ENCODE results near the gene JUNB. TPM values are rescaled to one million over a fixed set of nuclear protein-coding genes. Genes with fewer than 3 reads are reported as not detected.

The JUNB gene
- polyA plus RNA-seq, 1 of the 3 experiments (the other 2 are of a cell fraction): 224 TPM

DNA sequence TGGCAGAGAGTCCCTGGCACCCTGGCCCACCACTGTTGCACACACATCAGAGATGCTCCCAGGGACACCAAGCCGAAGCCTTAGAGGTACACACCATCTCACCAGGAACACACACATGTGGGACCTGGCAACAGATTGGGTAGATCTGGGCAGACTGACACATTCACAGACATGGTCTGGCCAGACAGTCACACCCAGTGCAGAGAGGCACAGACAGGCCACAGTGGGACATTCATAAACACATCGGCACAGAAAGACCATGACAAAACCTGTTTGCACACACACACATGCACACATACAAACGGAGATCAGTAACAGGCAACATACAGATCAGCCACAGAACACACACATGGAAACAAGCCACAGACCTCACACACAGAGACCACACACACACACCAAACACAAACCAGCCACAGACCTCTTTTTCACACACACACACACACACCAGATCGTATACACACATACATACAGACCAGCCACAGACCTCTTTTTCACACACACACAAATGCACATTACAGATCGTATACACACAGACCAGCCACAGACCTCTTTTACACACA lies 6.3 kb upstream of the JUNB start:
- ChIA-PET CTCF (interaction anchor here (0.5 to 1.7 kb wide), 2 partner anchors 11 to 180 kb away, joined by 3 to 8 read pairs; no protein-coding TSS in a partner anchor), POLR2A (no interaction called here)
- Histone ChIP-seq H3K4me2 (no peak overlapping the region), H3K4me3 (ENCODE audit: low read depth in 2 of 2, low read length in 1 of 2) (no peak overlapping the region), H3K9ac (no peak overlapping the region), H4K20me1 (ENCODE audit: insufficient read depth) (no peaks in the 10 kb centered on the region), H3K36me3 (replicated peaks in 1 of 2; ENCODE audit: control insufficient read depth in 1 of 2, insufficient read depth in 2 of 2, low read length in 1 of 2) (no peaks in the 10 kb centered on the region), H3K4me1 (ENCODE audit: control insufficient read depth in 1 of 2, insufficient read depth in 2 of 2, low read depth in 1 of 2, low read length in 1 of 2) (peaks cover 46 to 63% of the 10 kb centered on the region in 2 experiments), H3K9me2 (no peaks in the 10 kb centered on the region), H3F3A (replicated peaks; ENCODE audit: insufficient read depth) (peaks cover 70% of the 10 kb centered on the region), H2AFZ (ENCODE audit: low read depth) (no peak overlapping the region), H3K79me2 (ENCODE audit: insufficient read depth) (no peaks in the 10 kb centered on the region), H3K9me3 (no peaks in the 10 kb centered on the region), H3K27ac (ENCODE audit: low read depth in 2 of 2, low read length in 1 of 2) (peak overlapping the region; percentile 97 to 98), H3K27me3 (ENCODE audit: insufficient read depth) (no peaks in the 10 kb centered on the region)
- WGBS (ENCODE audit: low lambda C conversion rate): 92% methylated on average over 2 of the region's 5 CpGs
- DNase-seq: peak; percentile 49
- TF ChIP-seq ELF1 (IDR thresholded peaks at IDR 0.05) (no peak), GATA2 (CRISPR knock-in tag; IDR thresholded peaks at IDR 0.05) (0 out of 2 replicates have a peak, but pooled peaks have one; percentile 21)

DNA sequence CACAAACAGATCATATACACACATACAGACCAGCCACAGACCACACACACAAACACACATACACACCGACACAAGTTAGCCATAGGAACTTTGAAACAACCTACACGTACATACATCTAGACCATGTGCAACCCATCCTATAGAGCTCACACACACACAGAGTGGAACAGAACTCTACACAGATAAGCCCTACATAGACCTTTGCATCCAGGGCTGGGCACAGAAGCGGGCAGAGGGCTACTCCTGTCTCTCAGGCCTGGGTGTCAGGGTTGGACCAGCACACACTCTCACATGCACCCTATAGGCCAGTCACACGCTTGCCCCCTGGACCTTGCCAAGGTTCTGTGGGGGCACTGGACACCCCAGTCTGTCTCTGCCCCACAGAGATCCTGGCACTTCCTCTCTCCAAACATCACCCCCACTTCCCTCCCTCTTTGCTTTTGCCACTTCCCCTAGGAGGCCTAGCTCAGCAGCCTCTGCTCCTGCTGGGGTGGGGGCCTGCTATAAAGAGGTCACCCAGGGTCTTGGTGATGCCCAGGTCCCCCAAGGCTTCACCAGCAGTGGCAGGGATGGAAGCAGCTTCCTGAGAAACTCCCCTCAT lies 5.8 kb upstream of the JUNB start:
- Histone ChIP-seq H3K9ac (peak overlapping the region; percentile 19; the same call in 1 of the 2 replicates), H2AFZ (ENCODE audit: low read depth) (peak overlapping the region; percentile 56; the same call in 1 of the 2 replicates), H3K36me3 (replicated peaks in 1 of 2; ENCODE audit: control insufficient read depth in 1 of 2, insufficient read depth in 2 of 2, low read length in 1 of 2) (no peaks in the 10 kb centered on the region), H3K4me3 (ENCODE audit: low read depth in 2 of 2, low read length in 1 of 2) (no peak overlapping the region), H3K4me2 (peak overlapping the region; percentile 33; the same call in 1 of the 2 replicates), H3K9me2 (no peaks in the 10 kb centered on the region), H4K20me1 (ENCODE audit: insufficient read depth) (no peaks in the 10 kb centered on the region), H3K4me1 (ENCODE audit: control insufficient read depth in 1 of 2, insufficient read depth in 2 of 2, low read depth in 1 of 2, low read length in 1 of 2) (peaks cover 49 to 68% of the 10 kb centered on the region in 2 experiments), H3K9me3 (no peaks in the 10 kb centered on the region), H3F3A (replicated peaks; ENCODE audit: insufficient read depth) (peaks cover 70% of the 10 kb centered on the region), H3K79me2 (ENCODE audit: insufficient read depth) (no peaks in the 10 kb centered on the region), H3K27ac (ENCODE audit: low read depth in 2 of 2, low read length in 1 of 2) (peak overlapping the region; percentile 97 to 98), H3K27me3 (ENCODE audit: insufficient read depth) (no peaks in the 10 kb centered on the region)
- DNase-seq: no peak
- WGBS (ENCODE audit: low lambda C conversion rate): 73% methylated on average over 3 of the region's 4 CpGs
- no peak for TF ChIP-seq GABPA (IDR thresholded peaks at IDR 0.05; ENCODE audit: low read depth)
- POLR2A ChIA-PET: no interaction called here
- CTCF ChIA-PET: interaction anchor here (0.5 to 1.7 kb wide), 3 partner anchors 11 to 180 kb away, joined by 3 to 8 read pairs (median 3); no protein-coding TSS in a partner anchor

DNA sequence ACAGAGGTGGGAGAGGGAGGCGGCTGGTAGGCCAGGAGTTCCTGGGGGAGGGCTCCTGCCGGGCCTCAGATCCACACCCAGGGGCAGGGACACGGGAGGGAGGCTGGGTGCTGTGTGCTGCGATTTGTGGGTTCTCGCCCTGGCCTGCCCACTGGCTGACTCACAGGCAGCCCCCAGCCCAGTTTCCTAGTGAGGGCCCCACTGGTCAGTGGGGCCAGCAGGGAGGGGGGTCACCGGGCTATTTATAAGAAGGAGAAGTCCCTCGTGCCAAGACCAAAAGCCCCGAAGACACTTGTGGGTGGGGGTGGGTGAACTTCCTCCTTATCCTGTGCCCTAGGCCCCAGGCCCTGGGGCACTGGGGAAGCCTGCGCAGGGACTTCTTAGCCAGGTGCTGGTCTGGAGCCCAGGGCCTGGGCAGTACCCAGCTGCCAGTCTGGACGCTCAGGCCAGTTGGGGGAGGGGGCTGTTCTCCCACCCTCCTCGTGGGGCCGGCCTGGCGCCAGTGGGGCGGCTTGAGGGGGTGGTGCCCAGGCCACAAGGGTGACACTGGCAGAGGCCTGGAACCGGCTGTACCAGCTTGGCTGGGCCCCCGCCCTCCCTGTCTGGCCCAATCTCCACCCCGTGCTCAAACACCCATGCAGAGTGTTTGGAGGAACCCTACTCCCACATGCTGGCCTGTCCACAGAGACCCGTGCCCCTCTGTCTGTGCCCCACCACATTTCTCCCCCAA lies 5.0 kb upstream of the JUNB start:
- ChIA-PET CTCF (interaction anchor here (0.6 to 3.4 kb wide), 5 partner anchors 9 to 61 kb away, joined by 3 to 46 read pairs (median 8); no protein-coding TSS in a partner anchor), POLR2A (no interaction called here)
- peak overlapping the region; percentile 19; the same call in 1 of the 2 replicates for H3K9ac ChIP-seq
- no peaks in the 10 kb centered on the region for H3K9me2 ChIP-seq
- H3K4me1 ChIP-seq (ENCODE audit: control insufficient read depth in 1 of 2, insufficient read depth in 2 of 2, low read depth in 1 of 2, low read length in 1 of 2): peaks cover 53 to 74% of the 10 kb centered on the region in 2 experiments
- H3K4me2 ChIP-seq: peak overlapping the region; percentile 33; the same call in 1 of the 2 replicates
- TF ChIP-seq, protein P1, sequence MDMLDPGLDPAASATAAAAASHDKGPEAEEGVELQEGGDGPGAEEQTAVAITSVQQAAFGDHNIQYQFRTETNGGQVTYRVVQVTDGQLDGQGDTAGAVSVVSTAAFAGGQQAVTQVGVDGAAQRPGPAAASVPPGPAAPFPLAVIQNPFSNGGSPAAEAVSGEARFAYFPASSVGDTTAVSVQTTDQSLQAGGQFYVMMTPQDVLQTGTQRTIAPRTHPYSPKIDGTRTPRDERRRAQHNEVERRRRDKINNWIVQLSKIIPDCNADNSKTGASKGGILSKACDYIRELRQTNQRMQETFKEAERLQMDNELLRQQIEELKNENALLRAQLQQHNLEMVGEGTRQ (IDR thresholded peaks at IDR 0.05; ENCODE audit: borderline replicate concordance, low read depth, low read length): no peak
- TF ChIP-seq RCOR1 (IDR thresholded peaks at IDR 0.05; ENCODE audit: low read length) (no peak), YY1 (IDR thresholded peaks at IDR 0.05; ENCODE audit: low read depth) (no peak), GABPA (IDR thresholded peaks at IDR 0.05; ENCODE audit: low read depth) (no peak), EP300 (IDR thresholded peaks at IDR 0.05; ENCODE audit: borderline replicate concordance in 1 of 2, low read depth in 1 of 2, low read length in 1 of 2) (no peak), FOSL2 (IDR thresholded peaks at IDR 0.05; ENCODE audit: borderline replicate concordance, low read depth) (no peak), JUND (IDR thresholded peaks at IDR 0.05) (no peak), CHD2 (IDR thresholded peaks at IDR 0.05; ENCODE audit: low read length, partially characterized antibody) (no peak), NFIC (IDR thresholded peaks at IDR 0.05; ENCODE audit: borderline replicate concordance) (no peak), POLR2AphosphoS5 (IDR thresholded peaks at IDR 0.05; ENCODE audit: low read depth, low read length) (no peak)
- TF ChIP-seq, protein P2, sequence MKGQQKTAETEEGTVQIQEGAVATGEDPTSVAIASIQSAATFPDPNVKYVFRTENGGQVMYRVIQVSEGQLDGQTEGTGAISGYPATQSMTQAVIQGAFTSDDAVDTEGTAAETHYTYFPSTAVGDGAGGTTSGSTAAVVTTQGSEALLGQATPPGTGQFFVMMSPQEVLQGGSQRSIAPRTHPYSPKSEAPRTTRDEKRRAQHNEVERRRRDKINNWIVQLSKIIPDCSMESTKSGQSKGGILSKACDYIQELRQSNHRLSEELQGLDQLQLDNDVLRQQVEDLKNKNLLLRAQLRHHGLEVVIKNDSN (IDR thresholded peaks at IDR 0.05; ENCODE audit: borderline replicate concordance, low read depth): no peak
- TF ChIP-seq, protein P3, sequence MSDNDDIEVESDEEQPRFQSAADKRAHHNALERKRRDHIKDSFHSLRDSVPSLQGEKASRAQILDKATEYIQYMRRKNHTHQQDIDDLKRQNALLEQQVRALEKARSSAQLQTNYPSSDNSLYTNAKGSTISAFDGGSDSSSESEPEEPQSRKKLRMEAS (IDR thresholded peaks at IDR 0.05; ENCODE audit: low read depth): no peak
- peaks cover 75% of the 10 kb centered on the region for H3F3A ChIP-seq (replicated peaks; ENCODE audit: insufficient read depth)
- H2AFZ ChIP-seq (ENCODE audit: low read depth): peak overlapping the region; percentile 56; the same call in 1 of the 2 replicates
- H4K20me1 ChIP-seq (ENCODE audit: insufficient read depth): no peaks in the 10 kb centered on the region
- peak overlapping the region; percentile 97 to 98 for H3K27ac ChIP-seq (ENCODE audit: low read depth in 2 of 2, low read length in 1 of 2)
- H3K36me3 ChIP-seq (replicated peaks in 1 of 2; ENCODE audit: control insufficient read depth in 1 of 2, insufficient read depth in 2 of 2, low read length in 1 of 2): no peaks in the 10 kb centered on the region
- no peak overlapping the region for H3K4me3 ChIP-seq (ENCODE audit: low read depth in 2 of 2, low read length in 1 of 2)
- no peaks in the 10 kb centered on the region for H3K27me3 ChIP-seq (ENCODE audit: insufficient read depth)
- peak; percentile 46 for DNase-seq
- 47% methylated on average over 5 of the region's 18 CpGs for WGBS (ENCODE audit: low lambda C conversion rate)
- H3K79me2 ChIP-seq (ENCODE audit: insufficient read depth): no peaks in the 10 kb centered on the region
- no peaks in the 10 kb centered on the region for H3K9me3 ChIP-seq

Measured in SK-N-SH (cell line).